ENCODE data around the gene RCVRN.

RCVRN gene

DNA sequence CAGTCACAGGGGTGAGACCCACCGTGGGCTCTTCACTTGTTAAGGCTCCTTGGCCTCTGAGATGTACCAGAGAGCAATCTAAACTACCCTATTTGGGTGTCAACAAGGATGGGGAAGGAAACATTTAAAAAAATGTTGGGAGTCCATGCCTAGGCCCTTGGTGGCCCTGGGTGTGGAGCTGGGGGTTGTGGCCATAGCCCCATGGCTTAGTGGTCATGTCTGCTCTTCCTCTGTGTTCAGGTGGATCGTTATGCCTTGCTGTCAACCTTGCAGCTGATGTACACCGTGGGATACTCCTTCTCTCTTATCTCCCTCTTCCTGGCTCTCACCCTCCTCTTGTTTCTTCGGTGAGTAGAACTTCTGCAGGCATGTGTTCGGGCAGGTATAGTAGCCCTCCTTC lies 50.8 kb downstream of the RCVRN start:
- FAIRE-seq (no peak), DNase-seq (ENCODE audit: low spot score) (no peak)

- DNase-seq (ENCODE audit: low spot score) (no peak), FAIRE-seq (no peak)
These were observed 54.9 kb downstream of the RCVRN start for GRCh38 chr17:9850151-9850550.

All from urothelium cell line (cell line).